ENCODE data around the gene RNASE4. TPM values are rescaled to one million over a fixed set of nuclear protein-coding genes. Genes with fewer than 3 reads are reported as not detected.
A peak's percentile ranks its signal among the peaks of the same experiment; 100 is the strongest.
"Not testable (repeated sequence)": the region's sequence is repeated elsewhere in the genome, so short reads cannot be mapped to it uniquely, and the experiment has no call there.

The RNASE4 gene, protein sequence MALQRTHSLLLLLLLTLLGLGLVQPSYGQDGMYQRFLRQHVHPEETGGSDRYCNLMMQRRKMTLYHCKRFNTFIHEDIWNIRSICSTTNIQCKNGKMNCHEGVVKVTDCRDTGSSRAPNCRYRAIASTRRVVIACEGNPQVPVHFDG
- 1 to 10 TPM in 1 of 2 donors, under 1 TPM in 1; 0.73 to 1.6 TPM for total RNA-seq
- 2.6 TPM for polyA plus RNA-seq (2013, experiment 1 of 2)
- 4.6 TPM for polyA plus RNA-seq (2013, experiment 2 of 2)
- long read RNA-seq, experiment 1, partial matches to known transcripts, result 0 of 4 reads
- long read RNA-seq, experiment 1, other reads (novel, unspliced or antisense), result 2 of 4 reads
- long read RNA-seq, experiment 2, partial matches to known transcripts, result 0 of 3 reads
- long read RNA-seq, experiment 2, other reads (novel, unspliced or antisense), result 1 of 3 reads
- long read RNA-seq, experiment 3, transcript RNASE4-203 (2 exons, 2,520 nt), result major isoform, 5 of 5 reads
- long read RNA-seq, experiment 3, partial matches to known transcripts, result 0 of 5 reads
- long read RNA-seq, experiment 3, other reads (novel, unspliced or antisense), result 0 of 5 reads
- long read RNA-seq, experiment 4, transcript RNASE4-203 (2 exons, 2,520 nt), result major isoform, 7 of 7 reads
- long read RNA-seq, experiment 4, partial matches to known transcripts, result 0 of 7 reads
- long read RNA-seq, experiment 4, other reads (novel, unspliced or antisense), result 0 of 7 reads

DNA sequence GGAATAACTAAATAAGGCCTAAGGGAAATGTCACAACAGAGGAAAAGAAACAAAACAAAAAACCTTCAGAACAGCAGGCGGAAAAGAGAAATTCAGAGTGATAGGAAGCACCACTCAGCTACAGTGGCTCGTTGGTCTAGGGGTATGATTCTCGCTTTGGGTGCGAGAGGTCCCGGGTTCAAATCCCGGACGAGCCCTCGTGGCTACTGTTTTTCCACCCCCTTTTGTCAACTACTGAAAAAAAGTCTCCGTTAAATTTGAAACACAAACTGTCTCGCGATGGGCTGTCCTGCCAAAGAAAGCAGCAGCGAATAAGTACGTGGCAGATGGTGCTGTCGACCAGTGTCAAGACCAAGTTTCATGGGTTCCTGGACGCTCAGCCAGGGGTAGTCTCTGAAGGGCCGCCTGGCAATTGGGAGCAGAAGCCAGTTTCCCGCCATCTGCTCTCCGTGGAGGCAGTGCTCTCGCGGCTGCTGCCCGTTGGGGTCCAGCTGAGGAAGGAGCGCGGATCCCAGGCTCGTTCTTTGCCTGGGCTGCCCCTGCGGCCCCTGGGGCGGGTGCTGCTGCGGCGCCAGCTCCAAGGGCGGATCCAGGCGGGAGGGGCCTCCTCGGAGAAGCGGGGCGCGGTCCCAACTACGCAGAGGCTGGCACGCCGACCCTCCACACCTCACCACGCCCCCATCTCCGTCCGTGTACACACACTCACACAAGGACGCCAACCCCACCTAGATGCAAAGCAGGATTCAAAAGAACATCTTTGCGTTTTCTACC lies at the start of gene RNASE4:
Gene RNASE4, plus strand, starts transcription at position 670 of the 771 bp plus-strand sequence. CDS start 14,812 bp downstream, outside the sequence.
- Histone ChIP-seq H3K4me3 (ENCODE audit: low read length) (peak within 1 kb of the TSS; percentile 98), H3K4me1 (ENCODE audit: control insufficient read depth, insufficient read depth, low read length) (peaks cover 9% of the 10 kb centered on the region), H3K27me3 (ENCODE audit: control insufficient read depth, insufficient read depth, low read length, poor library complexity, severe bottlenecking) (no peaks in the 10 kb centered on the region), H3K9me3 (ENCODE audit: control insufficient read depth, low read length) (no peaks in the 10 kb centered on the region), H3K36me3 (ENCODE audit: control insufficient read depth, insufficient read depth, low read length) (no peaks in the 10 kb centered on the region), H3K9ac (ENCODE audit: extremely low read depth, low read length, poor library complexity, severe bottlenecking) (peak within 1 kb of the TSS; percentile 89), H3K27ac (ENCODE audit: low read depth, low read length) (peak within 1 kb of the TSS; percentile 50)
- TF ChIP-seq, protein P1, sequence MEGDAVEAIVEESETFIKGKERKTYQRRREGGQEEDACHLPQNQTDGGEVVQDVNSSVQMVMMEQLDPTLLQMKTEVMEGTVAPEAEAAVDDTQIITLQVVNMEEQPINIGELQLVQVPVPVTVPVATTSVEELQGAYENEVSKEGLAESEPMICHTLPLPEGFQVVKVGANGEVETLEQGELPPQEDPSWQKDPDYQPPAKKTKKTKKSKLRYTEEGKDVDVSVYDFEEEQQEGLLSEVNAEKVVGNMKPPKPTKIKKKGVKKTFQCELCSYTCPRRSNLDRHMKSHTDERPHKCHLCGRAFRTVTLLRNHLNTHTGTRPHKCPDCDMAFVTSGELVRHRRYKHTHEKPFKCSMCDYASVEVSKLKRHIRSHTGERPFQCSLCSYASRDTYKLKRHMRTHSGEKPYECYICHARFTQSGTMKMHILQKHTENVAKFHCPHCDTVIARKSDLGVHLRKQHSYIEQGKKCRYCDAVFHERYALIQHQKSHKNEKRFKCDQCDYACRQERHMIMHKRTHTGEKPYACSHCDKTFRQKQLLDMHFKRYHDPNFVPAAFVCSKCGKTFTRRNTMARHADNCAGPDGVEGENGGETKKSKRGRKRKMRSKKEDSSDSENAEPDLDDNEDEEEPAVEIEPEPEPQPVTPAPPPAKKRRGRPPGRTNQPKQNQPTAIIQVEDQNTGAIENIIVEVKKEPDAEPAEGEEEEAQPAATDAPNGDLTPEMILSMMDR (conservative IDR thresholded peaks at IDR 0.05), result no peak
- WGBS, 2 experiments (ENCODE audit: insufficient coverage in 1 of 2, insufficient read length in 1 of 2), result 0 to 1% methylated on average over 19 to 42 of the region's 42 CpGs
- no peaks in the 10 kb centered on the region for H3K36me3 Mint-ChIP-seq (ENCODE audit: low read depth)
- H3K4me1 Mint-ChIP-seq, result peaks cover 16% of the 10 kb centered on the region
- H3K4me3 Mint-ChIP-seq, result no peak within 1 kb of the TSS
- peak within 1 kb of the TSS; percentile 74 for H3K27ac Mint-ChIP-seq
- no peaks in the 10 kb centered on the region for H3K9me3 Mint-ChIP-seq
- peaks cover 5% of the 10 kb centered on the region for H3K27me3 Mint-ChIP-seq (ENCODE audit: insufficient read depth)
- peak; percentile 92 for DNase-seq

DNA sequence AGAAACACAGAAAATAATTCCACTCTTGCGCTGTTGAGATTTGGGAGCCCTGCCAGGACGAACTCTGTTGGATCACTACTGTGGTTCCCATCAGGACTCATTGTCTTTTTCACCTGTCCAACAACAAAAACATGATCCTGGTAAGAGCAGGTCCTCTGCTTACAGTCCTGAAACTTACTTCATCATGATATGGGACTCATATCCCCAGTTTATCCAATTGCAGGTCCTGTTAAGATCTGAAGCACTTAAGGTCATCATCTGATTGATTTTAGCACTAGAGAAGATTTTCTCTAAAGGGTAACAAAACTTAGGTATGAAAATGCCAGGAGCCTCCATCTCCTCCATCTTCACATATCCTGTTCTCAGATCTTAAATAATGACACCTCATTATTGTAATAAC lies 42.8 kb upstream of the RNASE4 start, which contains the start of gene OR6S1:
Gene OR6S1, minus strand, starts transcription at position 101 of the 400 bp plus-strand sequence. Its CDS starts 0 bp downstream, at position 101.
- H3K36me3 ChIP-seq (ENCODE audit: control insufficient read depth, insufficient read depth, low read length), result no peaks in the 10 kb centered on the region
- no peak for DNase-seq
- peak within 1 kb of the TSS; percentile 75 for H3K4me3 ChIP-seq (ENCODE audit: low read length)
- H3K4me1 ChIP-seq (ENCODE audit: control insufficient read depth, insufficient read depth, low read length), result peaks cover 18% of the 10 kb centered on the region
- Mint-ChIP-seq H3K27ac (peak within 1 kb of the TSS; percentile 82), H3K27me3 (ENCODE audit: insufficient read depth) (peaks cover 3% of the 10 kb centered on the region), H3K4me3 (peak within 1 kb of the TSS; percentile 3), H3K4me1 (peaks cover 43% of the 10 kb centered on the region), H3K36me3 (ENCODE audit: low read depth) (no peaks in the 10 kb centered on the region), H3K9me3 (no peaks in the 10 kb centered on the region)
- no peak within 1 kb of the TSS for H3K9ac ChIP-seq (ENCODE audit: extremely low read depth, low read length, poor library complexity, severe bottlenecking)
- WGBS, 2 experiments (ENCODE audit: insufficient coverage in 1 of 2, insufficient read length in 1 of 2), result 89 to 100% methylated on average over 2 of the region's 2 CpGs
- no peak within 1 kb of the TSS for H3K27ac ChIP-seq (ENCODE audit: low read depth, low read length)
- TF ChIP-seq, protein P1 (conservative IDR thresholded peaks at IDR 0.05), result no peak
- H3K9me3 ChIP-seq (ENCODE audit: control insufficient read depth, low read length), result no peaks in the 10 kb centered on the region
- H3K27me3 ChIP-seq (ENCODE audit: control insufficient read depth, insufficient read depth, low read length, poor library complexity, severe bottlenecking), result no peaks in the 10 kb centered on the region

DNA sequence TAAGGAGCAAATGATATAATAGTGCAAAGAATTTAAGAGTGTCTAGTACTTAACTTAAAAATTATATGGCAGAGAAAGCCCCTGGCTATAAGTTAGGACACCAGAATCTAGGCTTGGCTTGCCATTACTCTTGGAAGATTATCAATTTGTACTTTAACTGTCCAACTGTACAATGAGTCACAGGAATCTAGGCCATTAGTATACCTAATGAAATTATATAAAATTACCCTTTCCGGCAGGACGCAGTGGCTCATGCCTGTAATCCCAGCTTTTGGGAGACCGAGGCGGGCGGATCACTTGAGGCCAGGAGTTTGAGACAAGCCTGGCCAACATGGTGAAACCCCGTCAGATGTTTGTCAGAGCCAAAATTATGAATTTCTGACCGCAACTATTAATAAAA lies 42.2 kb upstream of the RNASE4 start:
- H3K4me1 ChIP-seq (ENCODE audit: control insufficient read depth, insufficient read depth, low read length), result peaks cover 18% of the 10 kb centered on the region
- H3K9me3 ChIP-seq (ENCODE audit: control insufficient read depth, low read length), result no peaks in the 10 kb centered on the region
- Mint-ChIP-seq H3K36me3 (ENCODE audit: low read depth) (no peaks in the 10 kb centered on the region), H3K9me3 (no peaks in the 10 kb centered on the region), H3K27me3 (ENCODE audit: insufficient read depth) (no peaks in the 10 kb centered on the region), H3K4me1 (peaks cover 43% of the 10 kb centered on the region), H3K27ac (no peak overlapping the region), H3K4me3 (peak overlapping the region; percentile 3)
- TF ChIP-seq, protein P1 (conservative IDR thresholded peaks at IDR 0.05), result no peak
- no peaks in the 10 kb centered on the region for H3K27me3 ChIP-seq (ENCODE audit: control insufficient read depth, insufficient read depth, low read length, poor library complexity, severe bottlenecking)
- no peak overlapping the region for H3K27ac ChIP-seq (ENCODE audit: low read depth, low read length)
- 86 to 96% methylated on average over 5 to 7 of the region's 7 CpGs for WGBS, 2 experiments (ENCODE audit: insufficient coverage in 1 of 2, insufficient read length in 1 of 2)
- DNase-seq, result no peak
- H3K36me3 ChIP-seq (ENCODE audit: control insufficient read depth, insufficient read depth, low read length), result no peaks in the 10 kb centered on the region
- peak overlapping the region; percentile 75 for H3K4me3 ChIP-seq (ENCODE audit: low read length)
- H3K9ac ChIP-seq (ENCODE audit: extremely low read depth, low read length, poor library complexity, severe bottlenecking), result no peak overlapping the region

DNA sequence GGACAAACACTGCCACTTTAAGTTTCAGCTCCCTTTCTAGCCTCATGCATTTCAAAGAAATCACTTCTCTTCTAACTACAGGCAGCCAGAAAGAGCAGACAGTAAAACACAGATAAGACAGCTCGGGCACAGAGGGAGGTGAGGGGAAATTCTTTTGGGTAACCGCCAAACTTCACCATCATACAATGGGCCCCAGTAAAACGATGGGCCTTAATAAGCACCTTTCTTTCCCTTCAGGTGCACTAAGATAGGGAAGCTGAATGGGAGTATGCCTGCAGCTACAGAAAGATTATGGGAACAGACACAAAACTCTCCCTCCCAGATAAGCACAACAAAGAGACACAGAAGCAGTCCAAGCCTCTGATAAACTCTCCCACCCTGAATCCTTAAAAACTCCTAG lies 41.6 kb upstream of the RNASE4 start:
- Mint-ChIP-seq H3K4me1 (peaks cover 43% of the 10 kb centered on the region), H3K27ac (peak overlapping the region; percentile 82), H3K4me3 (peak overlapping the region; percentile 3)
- not testable (repeated sequence) for DNase-seq; H3K9me3 Mint-ChIP-seq; H3K9me3 ChIP-seq (ENCODE audit: control insufficient read depth, low read length); H3K27ac ChIP-seq (ENCODE audit: low read depth, low read length); H3K27me3 ChIP-seq (ENCODE audit: control insufficient read depth, insufficient read depth, low read length, poor library complexity, severe bottlenecking); H3K9ac ChIP-seq (ENCODE audit: extremely low read depth, low read length, poor library complexity, severe bottlenecking); H3K36me3 ChIP-seq (ENCODE audit: control insufficient read depth, insufficient read depth, low read length); H3K36me3 Mint-ChIP-seq (ENCODE audit: low read depth); H3K27me3 Mint-ChIP-seq (ENCODE audit: insufficient read depth)
- H3K4me3 ChIP-seq (ENCODE audit: low read length), result peak overlapping the region; percentile 75
- H3K4me1 ChIP-seq (ENCODE audit: control insufficient read depth, insufficient read depth, low read length), result peaks cover 18% of the 10 kb centered on the region
- WGBS, 2 experiments (ENCODE audit: insufficient coverage in 1 of 2, insufficient read length in 1 of 2), result 38% methylated on average over 3 of the region's 3 CpGs; no CpG with 5 or more reads in 1 of the 2 experiments
